HEK293 (cell line): ENCODE measurements around the gene GBF1.

ENCODE experiments used
- CTCF ChIA-PET: fragments of 350-600 bp; formaldehyde crosslinking; extraction: SDS; loops from one replicate; lab custom pipeline; 2021; ENCODE audit warnings: antibody characterized with exemption; lab: Yijun Ruan, JAX
- POLR2A ChIA-PET: fragments of 300-600 bp; formaldehyde crosslinking; extraction: SDS; loops from one replicate; lab custom pipeline; 2020; ENCODE audit warnings: antibody characterized with exemption, inconsistent platforms; lab: Yijun Ruan, JAX
- H3K27ac ChIP-seq: fragments of 200-500 bp; sonication (Bioruptor generic); 2 replicates; pipeline ENCODE4 v1.5.1; 2014; ENCODE audit warnings: low read depth, low read length, control low read depth, inconsistent platforms; ENCODE audit errors: extremely low read depth
- H3K36me3 ChIP-seq, 2 experiments: fragments of 200-500 bp in 1 of 2; sonication (Bioruptor generic) in 1 of 2; 1 replicate in 1 of 2; 2 replicates in 1 of 2; pipeline ENCODE4 v1.5.1; 2014 to 2017; ENCODE audit warnings: inconsistent platforms in 2 of 2, low read length in 2 of 2; ENCODE audit not compliant: control insufficient read depth in 2 of 2, insufficient read depth in 1 of 2
- H3K4me1 ChIP-seq: fragments of 200-500 bp; sonication (Bioruptor generic); 2 replicates; pipeline ENCODE4 v1.5.1; 2014; ENCODE audit warnings: mild to moderate bottlenecking, low read length, inconsistent platforms; ENCODE audit not compliant: control insufficient read depth, insufficient read depth
- H3K4me3 ChIP-seq: 2 replicates; pipeline ENCODE4 v1.5.1; 2011; ENCODE audit warnings: low read depth, mild to moderate bottlenecking, control low read depth, low read length, moderate library complexity
- H3K9me3 ChIP-seq: fragments of 200-500 bp; sonication (Bioruptor generic); 2 replicates; pipeline ENCODE4 v1.5.1; 2014; ENCODE audit warnings: low read depth, low read length, inconsistent platforms; ENCODE audit not compliant: control insufficient read depth, insufficient read depth
- BCL11A ChIP-seq: fragments of 450-650 bp; formaldehyde crosslinking; IDR thresholded peaks from 2 replicates; pipeline ENCODE4 v1.5.1; 2016; ENCODE audit warnings: low read depth, missing biosample characterization, missing genetic modification characterization
- FEZF1 ChIP-seq: fragments of 450-650 bp; formaldehyde crosslinking; IDR thresholded peaks from 2 replicates; pipeline ENCODE4 v1.5.1; 2016; ENCODE audit warnings: missing biosample characterization, missing genetic modification characterization
- GFI1B ChIP-seq: fragments of 450-650 bp; formaldehyde crosslinking; IDR thresholded peaks from 2 replicates; pipeline ENCODE4 v1.5.1; 2016; ENCODE audit warnings: missing biosample characterization, missing genetic modification characterization
- HOXD13 ChIP-seq: sonication (generic); formaldehyde crosslinking; IDR thresholded peaks from 2 replicates; pipeline ENCODE4 v1.8.0; 2022; ENCODE audit warnings: missing genetic modification reagents, borderline replicate concordance
- MYNN ChIP-seq: fragments of 450-650 bp; formaldehyde crosslinking; IDR thresholded peaks from 2 replicates; pipeline ENCODE4 v1.5.1; 2016; ENCODE audit warnings: missing biosample characterization, missing genetic modification characterization, borderline replicate concordance
- OSR2 ChIP-seq: fragments of 450-650 bp; formaldehyde crosslinking; IDR thresholded peaks from 2 replicates; pipeline ENCODE4 v1.5.1; 2016; ENCODE audit warnings: missing biosample characterization, missing genetic modification characterization
- SCRT1 ChIP-seq: fragments of 450-650 bp; formaldehyde crosslinking; IDR thresholded peaks from 2 replicates; pipeline ENCODE4 v1.5.1; 2016; ENCODE audit warnings: missing biosample characterization, missing genetic modification characterization, borderline replicate concordance
- ZNF10 ChIP-seq: fragments of 450-650 bp; formaldehyde crosslinking; IDR thresholded peaks from 2 replicates; pipeline ENCODE4 v1.5.1; 2017; ENCODE audit warnings: missing biosample characterization, missing genetic modification characterization
- ZNF132 ChIP-seq: fragments of 450-650 bp; formaldehyde crosslinking; IDR thresholded peaks from 2 replicates; pipeline ENCODE4 v1.5.1; 2017; ENCODE audit warnings: missing biosample characterization, missing genetic modification characterization, borderline replicate concordance
- ZNF202 ChIP-seq: fragments of 450-650 bp; formaldehyde crosslinking; IDR thresholded peaks from 2 replicates; pipeline ENCODE4 v1.5.1; 2016; ENCODE audit warnings: missing biosample characterization, missing genetic modification characterization, borderline replicate concordance
- ZNF211 ChIP-seq: fragments of 450-650 bp; formaldehyde crosslinking; IDR thresholded peaks from 2 replicates; pipeline ENCODE4 v1.5.1; 2016; ENCODE audit warnings: low read depth, missing biosample characterization, missing genetic modification characterization
- ZNF223 ChIP-seq: fragments of 450-650 bp; formaldehyde crosslinking; IDR thresholded peaks from 2 replicates; pipeline ENCODE4 v1.5.1; 2016; ENCODE audit warnings: missing biosample characterization, missing genetic modification characterization
- ZNF341 ChIP-seq: fragments of 450-650 bp; formaldehyde crosslinking; IDR thresholded peaks from 2 replicates; pipeline ENCODE4; 2016; ENCODE audit warnings: low read depth, missing biosample characterization, missing genetic modification characterization
- ZNF416 ChIP-seq: fragments of 450-650 bp; formaldehyde crosslinking; IDR thresholded peaks from 2 replicates; pipeline ENCODE4 v1.5.1; 2016; ENCODE audit warnings: missing biosample characterization, missing genetic modification characterization
- ZNF433 ChIP-seq: fragments of 450-650 bp; formaldehyde crosslinking; IDR thresholded peaks from 2 replicates; pipeline ENCODE4 v1.5.1; 2016; ENCODE audit warnings: missing biosample characterization, missing genetic modification characterization, low read depth
- ZNF529 ChIP-seq: fragments of 450-650 bp; formaldehyde crosslinking; IDR thresholded peaks from 2 replicates; pipeline ENCODE4 v1.5.1; 2017; ENCODE audit warnings: missing genetic modification characterization, missing biosample characterization; ENCODE audit not compliant: insufficient replicate concordance
- ZNF548 ChIP-seq: fragments of 450-650 bp; formaldehyde crosslinking; IDR thresholded peaks from 2 replicates; pipeline ENCODE4 v1.5.1; 2016; ENCODE audit warnings: missing biosample characterization, missing genetic modification characterization
- ZNF571 ChIP-seq: fragments of 450-650 bp; formaldehyde crosslinking; IDR thresholded peaks from 2 replicates; pipeline ENCODE4 v1.5.0; 2017; ENCODE audit warnings: missing biosample characterization, missing genetic modification characterization
- ZNF629 ChIP-seq: fragments of 450-650 bp; formaldehyde crosslinking; IDR thresholded peaks from 2 replicates; pipeline ENCODE4 v1.5.1; 2017; ENCODE audit warnings: missing biosample characterization, missing genetic modification characterization
- ZNF664 ChIP-seq: fragments of 450-650 bp; formaldehyde crosslinking; IDR thresholded peaks from 2 replicates; pipeline ENCODE4 v1.5.1; 2016; ENCODE audit warnings: missing biosample characterization, missing genetic modification characterization
- ZNF768 ChIP-seq: fragments of 450-650 bp; formaldehyde crosslinking; IDR thresholded peaks from 2 replicates; pipeline ENCODE4 v1.5.1; 2018; ENCODE audit warnings: missing biosample characterization, mild to moderate bottlenecking, missing genetic modification characterization
- ZXDB ChIP-seq: fragments of 450-650 bp; formaldehyde crosslinking; IDR thresholded peaks from 2 replicates; pipeline ENCODE4 v1.5.1; 2016; ENCODE audit warnings: missing biosample characterization, missing genetic modification characterization
- TF ChIP-seq, protein P1 (sequence below): fragments of 450-650 bp; formaldehyde crosslinking; IDR thresholded peaks from 2 replicates; pipeline ENCODE4 v1.5.1; 2016; ENCODE audit warnings: missing biosample characterization, missing genetic modification characterization
- TF ChIP-seq, protein P2 (sequence below): fragments of 450-650 bp; formaldehyde crosslinking; IDR thresholded peaks from 2 replicates; pipeline ENCODE4 v1.5.1; 2017; ENCODE audit warnings: missing biosample characterization, missing genetic modification characterization
- TF ChIP-seq, protein P3 (sequence below): fragments of 450-650 bp; IDR thresholded peaks from 2 replicates; pipeline ENCODE4 v1.5.1; 2018; ENCODE audit warnings: missing biosample characterization, missing genetic modification characterization
- TF ChIP-seq, protein P4 (sequence below): fragments of 450-650 bp; formaldehyde crosslinking; IDR thresholded peaks from 2 replicates; pipeline ENCODE4 v1.5.1; 2017; ENCODE audit warnings: missing biosample characterization, missing genetic modification characterization

GBF1 gene

DNA sequence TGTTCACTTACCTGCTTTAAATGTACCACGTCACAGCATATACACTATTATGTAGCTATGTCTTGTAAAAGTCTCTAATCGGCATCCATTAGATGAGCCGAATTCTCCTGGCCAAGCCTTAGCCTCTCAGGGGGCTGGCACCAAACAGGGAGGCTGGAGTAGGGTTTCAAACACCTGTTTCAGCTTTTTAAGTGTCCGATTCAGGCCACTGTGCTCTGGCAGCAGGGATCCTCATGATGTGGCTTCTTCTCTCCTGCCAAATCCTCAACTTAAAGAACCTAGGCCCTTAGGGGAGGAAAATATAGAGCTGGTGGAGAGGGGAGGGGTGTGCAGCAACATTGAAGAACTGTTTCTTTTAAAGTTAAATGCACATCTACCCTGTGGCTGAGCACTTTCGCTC lies 81.7 kb downstream of the GBF1 start (continued):
- TF ChIP-seq, protein P1, sequence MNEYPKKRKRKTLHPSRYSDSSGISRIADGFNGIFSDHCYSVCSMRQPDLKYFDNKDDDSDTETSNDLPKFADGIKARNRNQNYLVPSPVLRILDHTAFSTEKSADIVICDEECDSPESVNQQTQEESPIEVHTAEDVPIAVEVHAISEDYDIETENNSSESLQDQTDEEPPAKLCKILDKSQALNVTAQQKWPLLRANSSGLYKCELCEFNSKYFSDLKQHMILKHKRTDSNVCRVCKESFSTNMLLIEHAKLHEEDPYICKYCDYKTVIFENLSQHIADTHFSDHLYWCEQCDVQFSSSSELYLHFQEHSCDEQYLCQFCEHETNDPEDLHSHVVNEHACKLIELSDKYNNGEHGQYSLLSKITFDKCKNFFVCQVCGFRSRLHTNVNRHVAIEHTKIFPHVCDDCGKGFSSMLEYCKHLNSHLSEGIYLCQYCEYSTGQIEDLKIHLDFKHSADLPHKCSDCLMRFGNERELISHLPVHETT = no peak
- TF ChIP-seq SCRT1 (tag by site-specific recombination) (peak; percentile 83; the same call in 1 of the 2 replicates), ZNF768 (no peak), MYNN (tag by site-specific recombination) (no peak), ZXDB (tag by site-specific recombination) (no peak), ZNF416 (tag by site-specific recombination) (no peak), ZNF223 (tag by site-specific recombination) (no peak), FEZF1 (tag by site-specific recombination) (peak; percentile 44; the same call in 1 of the 2 replicates), OSR2 (tag by site-specific recombination) (0 out of 2 replicates have a peak, but pooled peaks have one; percentile 10), ZNF664 (tag by site-specific recombination) (no peak), ZNF202 (tag by site-specific recombination) (no peak)
- TF ChIP-seq, protein P2, sequence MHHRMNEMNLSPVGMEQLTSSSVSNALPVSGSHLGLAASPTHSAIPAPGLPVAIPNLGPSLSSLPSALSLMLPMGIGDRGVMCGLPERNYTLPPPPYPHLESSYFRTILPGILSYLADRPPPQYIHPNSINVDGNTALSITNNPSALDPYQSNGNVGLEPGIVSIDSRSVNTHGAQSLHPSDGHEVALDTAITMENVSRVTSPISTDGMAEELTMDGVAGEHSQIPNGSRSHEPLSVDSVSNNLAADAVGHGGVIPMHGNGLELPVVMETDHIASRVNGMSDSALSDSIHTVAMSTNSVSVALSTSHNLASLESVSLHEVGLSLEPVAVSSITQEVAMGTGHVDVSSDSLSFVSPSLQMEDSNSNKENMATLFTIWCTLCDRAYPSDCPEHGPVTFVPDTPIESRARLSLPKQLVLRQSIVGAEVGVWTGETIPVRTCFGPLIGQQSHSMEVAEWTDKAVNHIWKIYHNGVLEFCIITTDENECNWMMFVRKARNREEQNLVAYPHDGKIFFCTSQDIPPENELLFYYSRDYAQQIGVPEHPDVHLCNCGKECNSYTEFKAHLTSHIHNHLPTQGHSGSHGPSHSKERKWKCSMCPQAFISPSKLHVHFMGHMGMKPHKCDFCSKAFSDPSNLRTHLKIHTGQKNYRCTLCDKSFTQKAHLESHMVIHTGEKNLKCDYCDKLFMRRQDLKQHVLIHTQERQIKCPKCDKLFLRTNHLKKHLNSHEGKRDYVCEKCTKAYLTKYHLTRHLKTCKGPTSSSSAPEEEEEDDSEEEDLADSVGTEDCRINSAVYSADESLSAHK (tag by site-specific recombination) = peak; percentile 60; the same call in 1 of the 2 replicates
- TF ChIP-seq, protein P3, sequence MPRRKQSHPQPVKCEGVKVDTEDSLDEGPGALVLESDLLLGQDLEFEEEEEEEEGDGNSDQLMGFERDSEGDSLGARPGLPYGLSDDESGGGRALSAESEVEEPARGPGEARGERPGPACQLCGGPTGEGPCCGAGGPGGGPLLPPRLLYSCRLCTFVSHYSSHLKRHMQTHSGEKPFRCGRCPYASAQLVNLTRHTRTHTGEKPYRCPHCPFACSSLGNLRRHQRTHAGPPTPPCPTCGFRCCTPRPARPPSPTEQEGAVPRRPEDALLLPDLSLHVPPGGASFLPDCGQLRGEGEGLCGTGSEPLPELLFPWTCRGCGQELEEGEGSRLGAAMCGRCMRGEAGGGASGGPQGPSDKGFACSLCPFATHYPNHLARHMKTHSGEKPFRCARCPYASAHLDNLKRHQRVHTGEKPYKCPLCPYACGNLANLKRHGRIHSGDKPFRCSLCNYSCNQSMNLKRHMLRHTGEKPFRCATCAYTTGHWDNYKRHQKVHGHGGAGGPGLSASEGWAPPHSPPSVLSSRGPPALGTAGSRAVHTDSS = no peak
- TF ChIP-seq, all 188 proteins: peak for 8

DNA sequence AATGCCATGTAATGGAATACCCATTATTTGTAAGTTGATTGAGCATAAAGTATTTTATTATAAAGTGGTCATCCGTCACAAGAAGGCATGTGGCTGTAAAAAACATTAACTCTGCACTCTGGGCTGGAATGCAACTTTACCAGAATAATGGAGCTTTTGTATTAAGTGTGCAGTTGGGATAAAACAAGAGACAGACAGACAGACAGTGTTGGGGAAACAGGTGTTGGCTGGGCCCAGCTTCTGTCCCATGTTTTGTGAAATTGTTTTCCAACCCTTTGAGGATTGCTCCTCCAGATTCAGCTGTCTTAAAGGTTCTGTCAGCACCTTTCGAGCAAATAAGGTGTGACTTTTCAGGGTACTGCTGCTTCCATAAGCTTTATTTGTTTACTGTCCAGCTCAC lies 82.3 kb downstream of the GBF1 start:
- TF ChIP-seq ZNF132 (tag by site-specific recombination) (no peak), ZNF211 (tag by site-specific recombination) (no peak), ZNF548 (tag by site-specific recombination) (no peak), ZNF10 (no peak), GFI1B (tag by site-specific recombination) (no peak)
- peaks cover 0 to 4% of the 10 kb centered on the region in 2 experiments; a peak in 2 of 3 replicates for H3K36me3 ChIP-seq
- H3K9me3 ChIP-seq = no peaks in the 10 kb centered on the region
- ChIA-PET CTCF (interaction anchor here (0.6 to 1.7 kb wide), 4 partner anchors 14 to 154 kb away, joined by 3 to 11 read pairs (median 4); no protein-coding TSS in a partner anchor), POLR2A (no interaction called here)
- no peak overlapping the region for H3K27ac ChIP-seq
- H3K4me1 ChIP-seq = peaks cover 8% of the 10 kb centered on the region; the same call in 1 of the 2 replicates
- H3K4me3 ChIP-seq = no peak overlapping the region

DNA sequence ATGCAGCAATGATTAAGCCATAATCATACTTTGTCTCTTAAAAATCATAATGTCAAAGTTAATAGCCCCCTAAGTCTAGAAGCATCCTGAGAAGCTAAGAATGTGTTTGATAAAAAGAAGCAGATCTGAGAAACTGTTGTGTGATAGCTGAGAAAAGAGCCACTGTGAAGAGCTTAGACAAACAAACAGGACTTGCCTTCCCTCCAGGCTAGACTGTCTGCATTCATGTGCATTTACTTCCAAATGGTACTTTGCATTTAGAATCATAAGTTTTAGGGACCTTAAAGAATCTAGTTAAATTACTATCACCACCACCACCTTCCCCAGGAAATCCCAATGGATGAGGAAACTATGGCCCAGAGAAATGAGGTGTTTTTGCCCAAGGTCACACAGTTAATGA lies 87.4 kb downstream of the GBF1 start:
- Histone ChIP-seq H3K9me3 (no peaks in the 10 kb centered on the region), H3K4me1 (no peaks in the 10 kb centered on the region), H3K27ac (no peak overlapping the region), H3K4me3 (no peak overlapping the region), H3K36me3 (peaks cover 0 to 15% of the 10 kb centered on the region in 2 experiments; a peak in 1 of 3 replicates)
- CTCF ChIA-PET = interaction anchor here (0.7 to 5.3 kb wide), 3 partner anchors 16 to 102 kb away, joined by 3 to 35 read pairs (median 3); no protein-coding TSS in a partner anchor
- POLR2A ChIA-PET = no interaction called here
- TF ChIP-seq ZNF571 (tag by site-specific recombination) = no peak
- TF ChIP-seq, protein P4, sequence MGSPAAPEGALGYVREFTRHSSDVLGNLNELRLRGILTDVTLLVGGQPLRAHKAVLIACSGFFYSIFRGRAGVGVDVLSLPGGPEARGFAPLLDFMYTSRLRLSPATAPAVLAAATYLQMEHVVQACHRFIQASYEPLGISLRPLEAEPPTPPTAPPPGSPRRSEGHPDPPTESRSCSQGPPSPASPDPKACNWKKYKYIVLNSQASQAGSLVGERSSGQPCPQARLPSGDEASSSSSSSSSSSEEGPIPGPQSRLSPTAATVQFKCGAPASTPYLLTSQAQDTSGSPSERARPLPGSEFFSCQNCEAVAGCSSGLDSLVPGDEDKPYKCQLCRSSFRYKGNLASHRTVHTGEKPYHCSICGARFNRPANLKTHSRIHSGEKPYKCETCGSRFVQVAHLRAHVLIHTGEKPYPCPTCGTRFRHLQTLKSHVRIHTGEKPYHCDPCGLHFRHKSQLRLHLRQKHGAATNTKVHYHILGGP (tag by site-specific recombination) = no peak
- TF ChIP-seq ZNF629 (tag by site-specific recombination) = no peak
- TF ChIP-seq ZNF433 = no peak
- TF ChIP-seq HOXD13 (CRISPR knock-in tag) = no peak
- TF ChIP-seq, protein P2 (tag by site-specific recombination) = no peak
- no peak for TF ChIP-seq ZNF529 (tag by site-specific recombination)
- TF ChIP-seq BCL11A (tag by site-specific recombination) = no peak
- no peak for TF ChIP-seq ZNF341 (tag by site-specific recombination)
